SU-DHL-6 (cell line): ENCODE measurements around the gene CSTF2.
"Not testable (repeated sequence)": the region's sequence is repeated elsewhere in the genome, so short reads cannot be mapped to it uniquely, and the experiment has no call there.

Source experiments
- H2AFZ ChIP-seq: fragments of 200-600 bp; sonication (generic); 2 replicates; pipeline ENCODE4 v1.6.1; 2014; ENCODE audit warnings: low read depth, mild to moderate bottlenecking, moderate library complexity, mixed read lengths, antibody characterized with exemption, low read length; ENCODE audit not compliant: severe bottlenecking
- H3F3A ChIP-seq: fragments of 200-600 bp; shearing (Covaris generic); 2 replicates; pipeline ENCODE4 v1.6.0; 2016; ENCODE audit warnings: antibody characterized with exemption, mild to moderate bottlenecking; ENCODE audit not compliant: insufficient read depth
- H3K27ac ChIP-seq: fragments of 200-600 bp; sonication (generic); 2 replicates; pipeline ENCODE4 v1.5.1; 2016; ENCODE audit warnings: low read depth, mild to moderate bottlenecking, low read length, moderate library complexity, mixed read lengths
- H3K27me3 ChIP-seq: fragments of 200-600 bp; sonication (generic), shearing (Covaris generic); 2 replicates; pipeline ENCODE4 v1.6.0; 2014; ENCODE audit warnings: mild to moderate bottlenecking, low read length
- H3K36me3 ChIP-seq: fragments of 200-600 bp; sonication (generic); 2 replicates; pipeline ENCODE4 v1.6.1; 2014; ENCODE audit warnings: mild to moderate bottlenecking, low read length, mixed read lengths
- H3K4me2 ChIP-seq: fragments of 300-600, 200-600 bp; shearing (Covaris generic), sonication (generic); 2 replicates; pipeline ENCODE4 v1.6.0; 2014; ENCODE audit warnings: low read length, low read depth, mild to moderate bottlenecking; ENCODE audit not compliant: poor library complexity, severe bottlenecking
- H3K4me3 ChIP-seq: fragments of 200-600 bp; sonication (generic); 2 replicates; pipeline ENCODE4 v1.5.1; 2014; ENCODE audit warnings: antibody characterized with exemption, low read length, mild to moderate bottlenecking, mixed read lengths; ENCODE audit not compliant: insufficient read depth, poor library complexity, severe bottlenecking
- H3K79me2 ChIP-seq: fragments of 200-600 bp; sonication (generic); 2 replicates; pipeline ENCODE4 v1.6.1; 2014; ENCODE audit warnings: mild to moderate bottlenecking, low read length, moderate library complexity; ENCODE audit not compliant: insufficient read depth
- H3K9ac ChIP-seq: fragments of 200-600 bp; sonication (generic); 2 replicates; pipeline ENCODE4 v1.7.0; 2014; ENCODE audit warnings: mild to moderate bottlenecking, low read length
- H3K9me2 ChIP-seq: fragments of 200-600 bp; sonication (generic); replicated peaks from 2 replicates; pipeline ENCODE4 v1.6.1; 2014; ENCODE audit warnings: low read length; ENCODE audit not compliant: insufficient read depth
- H3K9me3 ChIP-seq: fragments of 200-600 bp; sonication (generic); 2 replicates; pipeline ENCODE4 v1.6.1; 2014; ENCODE audit warnings: low read length, mixed read lengths; ENCODE audit not compliant: insufficient read depth
- H4K20me1 ChIP-seq: fragments of 200-600 bp; sonication (generic); 2 replicates; pipeline ENCODE4 v1.6.1; 2014; ENCODE audit warnings: low read depth, mild to moderate bottlenecking, antibody characterized with exemption, low read length, moderate library complexity, mixed read lengths
- CTCF ChIP-seq: fragments of 200-600 bp; sonication (generic); IDR thresholded peaks from one replicate; pipeline ENCODE4 v1.5.1; 2017; ENCODE audit warnings: antibody characterized with exemption, mild to moderate bottlenecking, low read length, moderate library complexity; ENCODE audit not compliant: insufficient read depth, poor library complexity, severe bottlenecking
- EZH2phosphoT487 ChIP-seq: fragments of 200-600 bp; sonication (generic), shearing (Covaris generic); conservative IDR thresholded peaks from 2 replicates; pipeline ENCODE4 v1.6.1; 2018; ENCODE audit warnings: mild to moderate bottlenecking, antibody characterized with exemption, low read length, moderate library complexity, mixed read lengths

Gene CSTF2

GRCh38 chrX:100798484-100799214, 21.5 kb upstream of the CSTF2 start:
- no peak overlapping the region for H3K4me2 ChIP-seq
- H3K79me2 ChIP-seq, result no peaks in the 10 kb centered on the region
- H3K9ac ChIP-seq, result no peak overlapping the region
- H4K20me1 ChIP-seq, result no peaks in the 10 kb centered on the region
- no peak overlapping the region for H2AFZ ChIP-seq
- no peak overlapping the region for H3K4me3 ChIP-seq
- H3K9me2 ChIP-seq, result no peaks in the 10 kb centered on the region
- TF ChIP-seq EZH2phosphoT487 (no peak), CTCF (no peak)
- no peaks in the 10 kb centered on the region for H3F3A ChIP-seq
- no peak overlapping the region for H3K27ac ChIP-seq
- H3K9me3 ChIP-seq, result no peaks in the 10 kb centered on the region
- H3K36me3 ChIP-seq, result no peaks in the 10 kb centered on the region
- H3K27me3 ChIP-seq, result no peaks in the 10 kb centered on the region

GRCh38 chrX:100802843-100803242, 17.3 kb upstream of the CSTF2 start:
- TF ChIP-seq EZH2phosphoT487 (no peak), CTCF (no peak)
- no peaks in the 10 kb centered on the region for H3K9me2 ChIP-seq
- no peaks in the 10 kb centered on the region for H3F3A ChIP-seq
- H4K20me1 ChIP-seq, result no peaks in the 10 kb centered on the region
- no peak overlapping the region for H3K9ac ChIP-seq
- no peak overlapping the region for H3K4me2 ChIP-seq
- H3K4me3 ChIP-seq, result no peak overlapping the region
- H3K36me3 ChIP-seq, result no peaks in the 10 kb centered on the region
- H2AFZ ChIP-seq, result no peak overlapping the region
- no peak overlapping the region for H3K27ac ChIP-seq
- H3K79me2 ChIP-seq, result no peaks in the 10 kb centered on the region
- H3K27me3 ChIP-seq, result no peaks in the 10 kb centered on the region
- H3K9me3 ChIP-seq, result no peaks in the 10 kb centered on the region

- Histone ChIP-seq H3F3A (no peaks in the 10 kb centered on the region), H3K27ac (no peak overlapping the region), H3K36me3 (no peaks in the 10 kb centered on the region), H3K9ac (no peak overlapping the region), H4K20me1 (no peaks in the 10 kb centered on the region), H2AFZ (no peak overlapping the region), H3K27me3 (no peaks in the 10 kb centered on the region), H3K9me2 (no peaks in the 10 kb centered on the region), H3K9me3 (no peaks in the 10 kb centered on the region), H3K4me3 (no peak overlapping the region), H3K4me2 (no peak overlapping the region), H3K79me2 (no peaks in the 10 kb centered on the region)
- TF ChIP-seq EZH2phosphoT487, result no peak
- TF ChIP-seq CTCF, result no peak
These were observed 15.4 kb upstream of the CSTF2 start for GRCh38 chrX:100804780-100805179.

GRCh38 chrX:100808265-100808664, 11.9 kb upstream of the CSTF2 start:
- H2AFZ ChIP-seq, H3K4me3 ChIP-seq, H3K9ac ChIP-seq, H3K9me3 ChIP-seq, H4K20me1 ChIP-seq, H3K27me3 ChIP-seq, H3F3A ChIP-seq, H3K36me3 ChIP-seq, H3K9me2 ChIP-seq, H3K27ac ChIP-seq, H3K4me2 ChIP-seq, H3K79me2 ChIP-seq: not testable (repeated sequence)
